ENCODE data around the gene GRAMD1A.

DNA sequence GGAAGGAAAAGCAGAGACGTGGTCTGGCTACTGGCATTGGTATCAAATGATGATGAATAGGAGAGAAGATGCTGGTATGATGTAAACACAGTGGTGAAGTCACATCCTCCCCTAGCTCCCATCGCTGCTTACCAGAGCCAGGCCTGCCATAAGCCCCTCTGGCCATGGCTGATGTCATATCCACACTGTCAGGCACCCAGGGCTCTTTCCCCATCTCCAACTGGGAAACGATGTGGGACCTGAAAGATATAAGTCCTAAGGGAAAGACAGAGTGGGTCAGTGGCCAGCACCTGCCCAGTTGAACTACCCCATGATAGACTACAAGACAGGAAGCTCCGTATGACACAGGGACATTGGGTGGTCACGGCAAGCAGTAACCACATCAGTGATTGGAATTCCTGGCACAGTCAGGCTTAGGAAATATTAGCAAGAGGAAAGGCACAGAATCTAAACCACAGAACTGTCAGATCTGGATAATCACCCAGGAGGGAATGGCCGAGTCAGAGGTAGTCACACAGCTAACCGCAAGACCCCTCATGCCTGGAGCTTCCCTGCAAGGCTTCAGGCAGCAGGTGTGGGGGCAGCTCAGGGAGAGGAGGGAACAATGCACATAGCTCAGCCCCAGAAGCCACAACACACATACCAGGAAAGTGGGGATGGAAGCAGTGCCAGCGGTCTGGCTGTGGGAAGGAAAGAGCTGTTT lies 39.9 kb upstream of the GRAMD1A start:
- TF ChIP-seq CTCF (IDR thresholded peaks at IDR 0.05; ENCODE audit: low read depth, low read length): no peak
- TF ChIP-seq MYC (IDR thresholded peaks at IDR 0.05; ENCODE audit: low read depth, low read length): no peak
- no peak for TF ChIP-seq POLR2A (IDR thresholded peaks at IDR 0.05; ENCODE audit: extremely low read depth, insufficient read length)

All from NB4 (cell line).